ENCODE data around the gene AAGAB. TPM values are rescaled to one million over a fixed set of nuclear protein-coding genes. Genes with fewer than 3 reads are reported as not detected.
"Not testable (repeated sequence)": the region's sequence is repeated elsewhere in the genome, so short reads cannot be mapped to it uniquely, and the experiment has no call there.

AAGAB gene
- total and polyA plus RNA-seq, 4 donors, result 16.4 to 24.5 (median 21.2) TPM

- no peak overlapping the region for H3K4me3 ChIP-seq (ENCODE audit: low read length in 2 of 2)
These were observed 4.9 kb upstream of the AAGAB start for GRCh38 chr15:67259379-67259778.

GRCh38 chr15:67258412-67258811, 4.0 kb upstream of the AAGAB start:
- H3K4me3 ChIP-seq (ENCODE audit: low read length in 2 of 2); DNase-seq; H3K27ac ChIP-seq (ENCODE audit: low read depth in 1 of 2, low read length in 2 of 2); H3K4me1 ChIP-seq (ENCODE audit: control insufficient read depth in 1 of 2, insufficient read depth in 2 of 2, low read length in 2 of 2); H3K36me3 ChIP-seq (ENCODE audit: control insufficient read depth in 1 of 2, insufficient read depth in 2 of 2, low read length in 1 of 2); ATAC-seq (ENCODE audit: low FRiP score); H3K9me3 ChIP-seq (ENCODE audit: control insufficient read depth, low read length); H3K27me3 ChIP-seq (ENCODE audit: control insufficient read depth in 1 of 2, insufficient read depth in 2 of 2, low read length in 1 of 2): not testable (repeated sequence)
- intact Hi-C loops (cut with DNase I), result loop anchor here in 1 of 2 donors (10.0 kb wide), 1 partner anchor 104 kb away; no protein-coding TSS in a partner anchor
- WGBS, 2 donors, result 95 to 97% methylated on average over 3 of the region's 3 CpGs

More at GRCh38 chr15:67259379-67259778, 4.9 kb upstream of the AAGAB start:
- Histone ChIP-seq H3K9me3 (ENCODE audit: control insufficient read depth, low read length) (no peaks in the 10 kb centered on the region), H3K27ac (ENCODE audit: low read depth in 1 of 2, low read length in 2 of 2) (no peak overlapping the region), H3K36me3 (ENCODE audit: control insufficient read depth in 1 of 2, insufficient read depth in 2 of 2, low read length in 1 of 2) (no peaks in the 10 kb centered on the region), H3K4me1 (ENCODE audit: control insufficient read depth in 1 of 2, insufficient read depth in 2 of 2, low read length in 2 of 2) (no peaks in the 10 kb centered on the region), H3K27me3 (ENCODE audit: control insufficient read depth in 1 of 2, insufficient read depth in 2 of 2, low read length in 1 of 2) (no peaks in the 10 kb centered on the region)
- no peak for ATAC-seq (ENCODE audit: low FRiP score)
- DNase-seq, result no peak
- intact Hi-C loops (cut with DNase I), result loop anchor here in 1 of 2 donors (10.0 kb wide), 1 partner anchor 105 kb away; no protein-coding TSS in a partner anchor

DNA sequence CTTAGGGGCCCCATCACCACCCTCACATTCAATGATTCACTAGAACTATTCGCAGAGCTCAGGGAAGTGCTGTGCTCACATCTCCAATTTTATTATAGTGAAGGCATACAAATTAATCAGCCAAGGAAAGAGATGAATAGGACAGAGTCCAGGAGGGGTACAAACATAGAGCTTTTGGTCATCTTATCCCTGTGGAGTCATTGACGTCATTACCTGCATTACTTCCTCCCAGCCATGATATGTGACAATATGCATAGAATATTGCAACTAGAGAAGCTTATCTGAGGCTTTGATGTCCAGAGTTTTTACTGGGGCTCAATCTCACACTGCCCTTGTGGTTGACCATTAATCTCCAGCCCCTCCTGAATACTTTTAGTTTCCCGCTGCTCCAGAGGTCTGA, 1.6 kb upstream of the AAGAB start:
- ATAC-seq (ENCODE audit: low FRiP score), result no peak
- Histone ChIP-seq H3K27ac (ENCODE audit: low read depth in 1 of 2, low read length in 2 of 2) (no peak overlapping the region), H3K4me1 (ENCODE audit: control insufficient read depth in 1 of 2, insufficient read depth in 2 of 2, low read length in 2 of 2) (no peaks in the 10 kb centered on the region), H3K9me3 (ENCODE audit: control insufficient read depth, low read length) (no peaks in the 10 kb centered on the region), H3K4me3 (ENCODE audit: low read length in 2 of 2) (no peak overlapping the region), H3K27me3 (ENCODE audit: control insufficient read depth in 1 of 2, insufficient read depth in 2 of 2, low read length in 1 of 2) (no peaks in the 10 kb centered on the region), H3K36me3 (ENCODE audit: control insufficient read depth in 1 of 2, insufficient read depth in 2 of 2, low read length in 1 of 2) (no peaks in the 10 kb centered on the region)
- DNase-seq, result no peak
- intact Hi-C loops (cut with DNase I), result loop anchor here in 1 of 2 donors (10.0 kb wide), 1 partner anchor 101 kb away; no protein-coding TSS in a partner anchor
- WGBS, 2 donors, result 82 to 83% methylated on average over 3 of the region's 3 CpGs

DNA sequence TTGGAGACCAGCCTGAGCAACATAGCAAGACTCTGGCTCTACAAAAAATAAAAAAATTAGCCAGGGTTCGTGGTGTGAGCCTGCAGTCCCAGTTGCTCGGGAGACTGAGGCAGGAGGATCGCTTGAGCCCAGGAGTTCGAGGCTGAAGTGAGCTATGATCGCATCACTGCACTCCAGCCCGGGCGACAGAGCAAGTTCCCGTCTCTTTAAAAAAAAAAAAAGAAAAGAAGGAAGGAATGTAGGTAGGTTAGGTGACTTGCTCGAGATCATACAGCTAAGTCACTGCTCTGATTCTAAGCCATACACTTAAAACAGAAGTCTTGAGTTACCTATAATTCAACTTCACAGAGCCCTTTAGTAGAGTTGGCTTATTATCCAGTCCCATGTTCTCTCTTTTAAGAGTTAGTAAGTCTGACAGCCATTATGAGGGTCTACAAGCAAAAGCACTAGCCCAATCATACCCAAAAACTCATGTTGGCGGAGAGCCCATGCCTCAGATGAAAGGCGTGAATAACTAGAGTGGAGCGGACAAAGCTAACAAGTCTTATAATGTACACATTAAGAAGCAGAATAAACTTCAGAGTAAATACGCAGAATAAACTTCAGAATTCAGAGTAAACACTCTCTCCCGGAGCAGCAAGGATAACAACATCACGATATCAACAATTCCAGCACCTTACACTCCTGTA, 768 bp downstream of the AAGAB start:
- Histone ChIP-seq H3K27ac (ENCODE audit: low read depth in 1 of 2, low read length in 2 of 2) (peak overlapping the region in 1 of 2 donors; percentile 90), H3K36me3 (ENCODE audit: control insufficient read depth in 1 of 2, insufficient read depth in 2 of 2, low read length in 1 of 2) (no peaks in the 10 kb centered on the region), H3K27me3 (ENCODE audit: control insufficient read depth in 1 of 2, insufficient read depth in 2 of 2, low read length in 1 of 2) (no peaks in the 10 kb centered on the region), H3K4me1 (ENCODE audit: control insufficient read depth in 1 of 2, insufficient read depth in 2 of 2, low read length in 2 of 2) (no peaks in the 10 kb centered on the region), H3K9me3 (ENCODE audit: control insufficient read depth, low read length) (no peaks in the 10 kb centered on the region), H3K4me3 (ENCODE audit: low read length in 2 of 2) (peak overlapping the region; percentile 74 to 95)
- intact Hi-C loops (cut with DNase I), result loop anchor here (5.0 to 10.0 kb wide), 4 partner anchors 66 to 306 kb away; partner anchors contain the start of gene SMAD3 (in 1 of the 2)
- 30 to 36% methylated on average over 15 of the region's 15 CpGs for WGBS, 2 donors
- ATAC-seq (ENCODE audit: low FRiP score) (no peak), DNase-seq (no peak)

GRCh38 chr15:67253101-67253500, 1.4 kb downstream of the AAGAB start:
- Histone ChIP-seq H3K36me3 (ENCODE audit: control insufficient read depth in 1 of 2, insufficient read depth in 2 of 2, low read length in 1 of 2) (no peaks in the 10 kb centered on the region), H3K9me3 (ENCODE audit: control insufficient read depth, low read length) (no peaks in the 10 kb centered on the region), H3K4me3 (ENCODE audit: low read length in 2 of 2) (no peak overlapping the region), H3K4me1 (ENCODE audit: control insufficient read depth in 1 of 2, insufficient read depth in 2 of 2, low read length in 2 of 2) (no peaks in the 10 kb centered on the region), H3K27ac (ENCODE audit: low read depth in 1 of 2, low read length in 2 of 2) (no peak overlapping the region), H3K27me3 (ENCODE audit: control insufficient read depth in 1 of 2, insufficient read depth in 2 of 2, low read length in 1 of 2) (no peaks in the 10 kb centered on the region)
- intact Hi-C loops (cut with DNase I), result loop anchor here (5.0 to 10.0 kb wide), 4 partner anchors 66 to 306 kb away; partner anchors contain the start of gene SMAD3 (in 1 of the 2)
- 91 to 92% methylated on average over 9 to 12 of the region's 12 CpGs for WGBS, 2 donors
- ATAC-seq (ENCODE audit: low FRiP score) (no peak), DNase-seq (no peak)

DNA sequence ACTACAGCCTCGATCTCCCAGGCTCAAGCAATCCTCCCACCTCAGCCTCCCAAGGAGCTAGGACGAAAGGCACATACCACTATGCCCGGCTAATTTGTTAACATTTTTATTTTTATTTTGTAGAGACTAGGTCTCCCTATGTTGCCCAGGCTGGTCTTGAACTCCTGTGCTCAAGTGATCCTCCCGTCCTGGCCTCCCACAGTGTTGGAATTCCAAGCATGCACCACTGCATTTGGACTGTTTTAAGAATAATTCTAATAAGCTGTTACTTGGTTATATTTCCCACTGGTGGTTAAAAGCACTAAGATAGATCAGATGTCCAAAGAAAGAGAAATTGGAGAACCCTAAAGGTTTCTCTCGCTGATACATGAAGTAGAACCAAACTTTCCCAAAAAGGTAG, 3.1 kb downstream of the AAGAB start:
- Histone ChIP-seq H3K27me3 (ENCODE audit: control insufficient read depth in 1 of 2, insufficient read depth in 2 of 2, low read length in 1 of 2) (no peaks in the 10 kb centered on the region), H3K36me3 (ENCODE audit: control insufficient read depth in 1 of 2, insufficient read depth in 2 of 2, low read length in 1 of 2) (no peaks in the 10 kb centered on the region), H3K4me3 (ENCODE audit: low read length in 2 of 2) (no peak overlapping the region), H3K9me3 (ENCODE audit: control insufficient read depth, low read length) (no peaks in the 10 kb centered on the region), H3K4me1 (ENCODE audit: control insufficient read depth in 1 of 2, insufficient read depth in 2 of 2, low read length in 2 of 2) (no peaks in the 10 kb centered on the region), H3K27ac (ENCODE audit: low read depth in 1 of 2, low read length in 2 of 2) (no peak overlapping the region)
- WGBS, 2 donors, result 92 to 93% methylated on average over 5 of the region's 5 CpGs
- intact Hi-C loops (cut with DNase I), result loop anchor here (5.0 to 10.0 kb wide), 4 partner anchors 64 to 304 kb away; partner anchors contain the start of gene SMAD3 (in 1 of the 2)
- ATAC-seq (ENCODE audit: low FRiP score) (no peak), DNase-seq (no peak)

DNA sequence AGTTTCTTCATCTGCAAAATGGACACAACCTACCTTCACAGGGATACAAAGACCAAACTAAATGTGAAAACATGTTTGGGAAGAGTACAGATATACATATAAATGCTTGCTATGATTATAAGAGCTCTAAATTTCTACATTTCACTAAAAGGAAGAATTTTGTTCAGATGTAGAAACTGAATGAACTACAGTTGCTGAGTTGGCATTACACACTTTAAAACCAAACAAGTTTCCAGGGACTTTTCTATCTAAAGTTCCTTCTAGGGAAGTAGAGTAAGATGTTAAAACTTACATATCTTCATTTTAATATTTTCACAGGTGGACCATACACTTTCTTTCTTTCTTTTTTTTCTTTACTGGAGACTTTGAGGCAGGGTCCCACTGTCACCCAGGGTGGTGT, 4.6 kb downstream of the AAGAB start:
- ATAC-seq (ENCODE audit: low FRiP score) (no peak), DNase-seq (no peak)
- Histone ChIP-seq H3K9me3 (ENCODE audit: control insufficient read depth, low read length) (no peaks in the 10 kb centered on the region), H3K36me3 (ENCODE audit: control insufficient read depth in 1 of 2, insufficient read depth in 2 of 2, low read length in 1 of 2) (no peaks in the 10 kb centered on the region), H3K27ac (ENCODE audit: low read depth in 1 of 2, low read length in 2 of 2) (no peak overlapping the region), H3K4me3 (ENCODE audit: low read length in 2 of 2) (no peak overlapping the region), H3K4me1 (ENCODE audit: control insufficient read depth in 1 of 2, insufficient read depth in 2 of 2, low read length in 2 of 2) (no peaks in the 10 kb centered on the region), H3K27me3 (ENCODE audit: control insufficient read depth in 1 of 2, insufficient read depth in 2 of 2, low read length in 1 of 2) (no peaks in the 10 kb centered on the region)
- intact Hi-C loops (cut with DNase I), result loop anchor here (5.0 to 10.0 kb wide), 4 partner anchors 63 to 303 kb away; partner anchors contain the start of gene SMAD3 (in 1 of the 2)

DNA sequence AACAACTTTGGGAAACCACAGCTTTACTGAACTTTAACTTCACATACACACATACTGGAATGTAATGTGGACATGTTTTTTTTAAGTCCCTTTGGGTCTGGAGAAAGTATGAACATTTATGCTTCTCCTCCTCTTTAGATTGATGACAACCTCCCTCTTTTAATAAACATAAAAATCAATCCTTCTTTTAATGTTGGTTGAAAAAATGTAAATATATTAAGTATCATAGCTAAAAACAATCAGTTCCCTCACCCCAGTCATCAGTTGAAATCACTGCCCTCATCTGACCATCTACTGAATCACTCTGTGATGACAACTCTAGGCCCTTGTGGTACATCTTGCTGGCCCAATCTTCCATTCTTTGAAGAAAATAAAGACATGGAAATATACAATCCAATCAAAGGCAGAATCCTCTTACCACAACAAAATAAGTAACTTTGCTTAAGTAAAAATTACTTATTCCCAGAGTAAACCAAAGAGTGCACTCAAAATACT, 6.4 kb downstream of the AAGAB start:
- DNase-seq (no peak), ATAC-seq (ENCODE audit: low FRiP score) (no peak)
- no peaks in the 10 kb centered on the region for H3K27me3 ChIP-seq (ENCODE audit: control insufficient read depth in 1 of 2, insufficient read depth in 2 of 2, low read length in 1 of 2)
- H3K4me3 ChIP-seq (ENCODE audit: low read length in 2 of 2), result no peak overlapping the region
- intact Hi-C loops (cut with DNase I), result no loop called here
- no peak overlapping the region for H3K27ac ChIP-seq (ENCODE audit: low read depth in 1 of 2, low read length in 2 of 2)
- H3K4me1 ChIP-seq (ENCODE audit: control insufficient read depth in 1 of 2, insufficient read depth in 2 of 2, low read length in 2 of 2), result no peaks in the 10 kb centered on the region
- no peaks in the 10 kb centered on the region for H3K9me3 ChIP-seq (ENCODE audit: control insufficient read depth, low read length)
- H3K36me3 ChIP-seq (ENCODE audit: control insufficient read depth in 1 of 2, insufficient read depth in 2 of 2, low read length in 1 of 2), result no peaks in the 10 kb centered on the region

DNA sequence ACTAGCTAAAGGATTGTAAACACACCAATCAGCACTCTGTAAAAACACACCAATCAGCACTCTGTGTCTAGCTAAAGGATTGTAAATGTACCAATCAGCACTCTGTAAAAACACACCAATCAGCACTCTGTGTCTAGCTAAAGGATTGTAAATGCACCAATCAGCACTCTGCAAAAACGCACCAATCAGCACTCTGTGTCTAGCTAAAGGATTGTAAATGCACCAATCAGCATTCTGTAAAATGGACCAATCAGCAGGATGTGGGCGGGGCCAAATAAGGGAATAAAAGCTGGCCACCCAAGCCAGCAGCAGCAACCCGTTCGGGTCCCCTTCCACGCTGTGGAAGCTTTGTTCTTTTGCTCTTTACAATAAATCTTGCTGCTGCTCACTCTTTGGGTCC, 7.9 kb downstream of the AAGAB start:
- ATAC-seq (ENCODE audit: low FRiP score); H3K9me3 ChIP-seq (ENCODE audit: control insufficient read depth, low read length); DNase-seq; H3K36me3 ChIP-seq (ENCODE audit: control insufficient read depth in 1 of 2, insufficient read depth in 2 of 2, low read length in 1 of 2); H3K4me3 ChIP-seq (ENCODE audit: low read length in 2 of 2); H3K4me1 ChIP-seq (ENCODE audit: control insufficient read depth in 1 of 2, insufficient read depth in 2 of 2, low read length in 2 of 2); H3K27ac ChIP-seq (ENCODE audit: low read depth in 1 of 2, low read length in 2 of 2); intact Hi-C loops (cut with DNase I); H3K27me3 ChIP-seq (ENCODE audit: control insufficient read depth in 1 of 2, insufficient read depth in 2 of 2, low read length in 1 of 2): not testable (repeated sequence)
- WGBS, 2 donors, result 95 to 97% methylated on average over 5 of the region's 5 CpGs

Measured in aorta (tissue), 5 donors.